NCI-H345 (cell line): ENCODE results near the gene ARSJ.
"Not testable (repeated sequence)": the region's sequence is repeated elsewhere in the genome, so short reads cannot be mapped to it uniquely, and the experiment has no call there.

Experiments
- DNase-seq: peaks from one replicate; lab custom pipeline; 2025; lab: John Stamatoyannopoulos, UW

Gene ARSJ

DNA sequence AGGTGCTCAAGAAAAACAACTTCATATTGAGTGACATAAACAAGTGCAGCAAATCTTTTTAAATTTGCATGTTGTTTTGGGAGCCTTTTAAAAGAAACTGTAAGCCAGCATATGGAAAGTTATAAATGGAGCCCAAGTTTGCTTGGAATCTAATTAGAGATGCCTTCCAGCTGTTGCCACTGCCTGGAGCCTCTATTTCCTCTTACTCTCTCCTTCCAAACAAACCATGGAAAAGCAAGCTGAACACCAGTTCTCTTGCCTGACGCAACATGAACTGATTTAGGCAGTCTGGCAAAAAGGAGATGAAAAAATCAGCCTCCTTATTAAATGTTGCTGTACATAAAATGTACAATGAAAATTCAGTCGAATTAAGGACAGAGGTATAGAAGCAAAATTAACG is 21.5 kb downstream of the ARSJ start:
- no peak for DNase-seq

GRCh38 chr4:113955948-113956347 is 23.5 kb downstream of the ARSJ start:
- DNase-seq, result no peak

- DNase-seq, result no peak
Observed at GRCh38 chr4:113955411-113955810, 24.0 kb downstream of the ARSJ start.

DNA sequence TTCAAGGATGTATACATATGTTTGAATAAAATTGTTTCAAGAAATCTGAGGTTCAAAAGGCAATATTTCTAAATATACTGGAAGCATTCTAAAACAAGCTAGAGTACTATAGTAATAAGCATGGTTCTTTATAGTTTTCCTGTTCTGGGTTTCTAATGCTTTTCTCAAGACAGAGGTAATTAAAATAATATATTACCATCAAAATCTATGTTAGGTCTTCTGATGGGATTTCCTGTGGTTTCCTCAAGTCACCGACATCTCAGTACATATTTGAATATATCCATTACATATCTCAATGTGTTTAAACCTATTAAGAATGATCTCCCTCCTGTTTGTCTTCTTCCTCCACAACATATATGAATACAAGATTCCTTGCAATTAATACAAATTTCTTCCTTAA is 25.6 kb downstream of the ARSJ start:
- no peak for DNase-seq

DNA sequence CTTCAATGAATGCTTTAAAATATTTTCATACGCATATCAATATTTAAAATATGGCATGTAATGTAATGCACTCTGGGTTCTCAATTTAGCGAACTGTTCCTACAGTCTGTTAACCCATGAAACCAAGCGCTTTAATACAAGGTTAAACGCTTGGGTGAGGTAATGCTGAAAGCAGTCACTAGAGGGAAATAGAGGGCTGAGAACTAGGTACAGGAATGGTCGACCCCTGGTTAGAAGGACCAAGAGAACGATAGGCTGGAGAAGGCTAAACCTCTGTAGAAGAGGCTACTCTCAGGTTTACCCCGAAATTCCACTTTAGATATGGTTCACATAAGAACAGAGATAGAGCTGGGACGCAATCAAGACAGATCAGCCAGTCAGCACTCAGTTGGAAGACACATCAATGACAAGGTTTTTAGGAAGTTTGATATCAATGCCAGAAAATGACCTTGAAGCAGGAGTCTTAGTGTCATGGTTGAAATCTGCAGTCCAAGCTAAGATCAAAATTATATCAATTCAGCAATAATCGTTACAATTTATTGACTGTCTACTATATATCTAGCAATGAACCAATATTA is 26.9 kb downstream of the ARSJ start:
- DNase-seq, result peak; percentile 28

- DNase-seq, result no peak
Observed at GRCh38 chr4:113951263-113951662, 28.2 kb downstream of the ARSJ start.

DNA sequence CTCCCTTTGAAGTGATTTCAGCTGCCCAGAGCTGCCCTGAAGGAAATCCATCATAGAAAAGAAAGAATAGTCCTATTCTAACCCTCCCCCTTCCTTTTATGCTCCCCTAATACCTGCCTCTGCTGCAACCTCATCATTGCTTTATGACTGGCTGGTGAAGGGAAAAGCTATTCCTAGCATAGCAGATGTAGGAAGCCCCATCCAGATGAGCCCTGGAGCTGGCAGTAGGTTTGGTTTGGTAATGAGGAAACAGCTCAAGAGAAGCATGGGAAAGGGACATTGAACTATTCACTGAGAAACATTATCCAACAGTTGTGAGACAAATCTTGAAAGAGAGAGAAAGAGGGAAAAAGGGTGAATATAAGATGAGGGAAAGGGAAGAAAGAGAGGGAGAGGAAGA is 29.2 kb downstream of the ARSJ start:
- no peak for DNase-seq

DNA sequence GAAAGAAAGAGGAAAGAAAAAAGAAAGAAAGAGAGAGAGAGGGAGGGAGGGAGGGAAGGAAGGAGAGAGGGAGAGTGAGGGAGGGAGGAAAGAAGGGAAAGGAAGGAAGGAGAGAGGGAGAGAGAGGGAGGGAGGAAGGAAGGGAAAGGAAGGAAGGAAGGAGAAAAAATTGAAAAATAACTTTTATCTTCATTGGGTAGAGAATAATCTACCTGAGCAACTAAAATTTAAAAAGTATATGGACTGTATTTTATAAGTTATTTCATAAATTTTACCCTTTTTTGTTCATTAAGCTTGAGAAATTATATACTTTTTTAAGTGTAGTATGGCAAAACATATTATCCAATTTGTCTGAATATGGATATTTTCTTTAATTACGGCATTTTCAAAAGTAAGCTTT is 32.0 kb downstream of the ARSJ start:
- DNase-seq, result no peak

DNA sequence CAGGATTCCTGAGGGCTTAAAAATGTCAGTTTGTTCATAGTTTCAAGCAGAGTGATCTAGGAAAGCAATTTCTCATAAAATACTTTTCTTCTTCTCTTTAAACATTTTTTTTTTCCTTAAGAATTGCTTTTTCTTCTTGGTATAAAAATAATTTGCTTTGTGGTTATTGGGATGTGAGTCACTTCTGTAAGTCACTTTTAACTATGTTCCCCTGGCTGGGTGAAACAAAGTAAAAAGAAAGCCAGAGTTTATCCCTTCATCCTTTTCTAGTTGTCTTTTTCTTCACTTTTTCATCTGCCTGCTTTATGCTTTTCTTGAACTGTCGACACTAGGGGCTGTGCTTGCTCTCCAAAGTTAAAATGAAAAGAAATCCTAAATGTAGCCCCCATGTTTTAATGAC is 33.5 kb downstream of the ARSJ start:
- DNase-seq, result no peak

- DNase-seq, result no peak
Observed at GRCh38 chr4:113943863-113944262, 35.6 kb downstream of the ARSJ start.

- no peak for DNase-seq
Observed at GRCh38 chr4:113943085-113943484, 36.4 kb downstream of the ARSJ start.

DNA sequence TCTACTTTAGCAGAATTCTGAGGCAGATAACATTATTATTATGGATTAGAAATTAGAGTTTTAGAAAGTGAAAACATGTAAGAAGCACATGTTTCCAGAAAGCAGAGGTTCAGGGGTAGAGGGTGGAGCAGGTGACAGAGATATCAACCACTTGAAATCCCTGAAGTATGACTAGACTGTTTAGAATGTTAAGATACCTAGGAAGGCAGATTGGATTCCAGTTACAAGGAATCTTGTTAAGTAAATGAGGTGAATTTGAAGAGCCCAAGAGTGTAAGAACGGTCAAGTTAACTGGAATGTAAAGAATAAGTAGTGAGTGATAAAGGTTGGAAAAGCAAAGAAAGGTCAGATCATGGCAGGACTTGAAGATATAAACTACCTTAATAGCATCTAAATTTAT is 37.6 kb downstream of the ARSJ start:
- no peak for DNase-seq

DNA sequence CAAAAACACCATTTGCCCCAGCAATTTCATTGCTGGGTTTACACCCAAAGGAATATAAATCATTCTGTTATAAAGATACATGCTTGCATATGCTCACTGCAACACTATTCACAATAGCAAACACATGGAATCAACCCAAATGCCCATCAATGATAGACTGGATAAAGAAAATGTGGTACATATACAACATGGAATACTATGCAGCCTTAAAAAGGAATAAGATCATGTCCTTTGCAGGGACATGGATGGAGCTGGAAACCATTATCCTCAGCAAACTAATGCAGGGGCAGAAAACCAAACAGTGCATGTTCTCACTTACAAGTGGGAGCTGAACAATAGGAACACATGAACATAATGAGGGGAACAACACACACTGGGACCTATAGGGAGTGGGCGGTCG is 39.3 kb downstream of the ARSJ start:
- not testable (repeated sequence) for DNase-seq

- no peak for DNase-seq
Observed at GRCh38 chr4:113935190-113935589, 44.3 kb downstream of the ARSJ start.

GRCh38 chr4:113924706-113925105 is 54.7 kb downstream of the ARSJ start:
- DNase-seq, result not testable (repeated sequence)

DNA sequence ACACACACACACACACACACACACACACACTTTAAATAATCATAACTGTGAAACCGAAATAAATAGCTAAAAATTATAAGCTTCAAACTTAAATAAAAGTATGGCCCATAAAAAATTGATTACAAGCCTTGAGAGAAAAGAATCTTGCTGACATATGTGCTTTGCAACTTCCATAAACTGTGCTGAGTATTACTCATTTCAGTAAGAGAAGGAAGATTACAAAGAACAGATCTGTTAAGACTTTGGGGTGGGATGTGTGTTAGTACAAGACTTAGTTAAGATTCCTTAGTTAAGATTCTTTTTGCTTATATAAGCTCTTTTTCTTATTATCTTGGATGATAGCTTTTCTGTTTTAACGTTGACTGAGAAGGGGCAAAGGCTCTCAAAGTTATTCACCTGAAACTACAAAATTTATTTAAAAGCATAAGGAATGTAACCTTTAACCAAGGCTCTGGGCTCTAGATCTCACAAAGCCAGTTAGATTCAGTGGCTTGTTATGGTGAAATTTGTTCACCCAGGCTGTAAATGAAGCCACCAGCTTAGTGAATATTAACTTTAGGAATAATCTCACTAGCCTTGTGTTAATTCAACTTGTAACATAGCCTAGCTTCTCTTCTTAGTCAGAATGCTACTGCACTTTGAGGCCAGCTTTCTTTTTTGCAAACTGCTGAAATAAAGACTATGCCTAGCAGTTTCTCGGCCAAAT is 58.2 kb downstream of the ARSJ start:
- no peak for DNase-seq

- no peak for DNase-seq
Observed at GRCh38 chr4:113919611-113920010, 59.8 kb downstream of the ARSJ start.

- no peak for DNase-seq
Observed at GRCh38 chr4:113919145-113919544, 60.3 kb downstream of the ARSJ start.

DNA sequence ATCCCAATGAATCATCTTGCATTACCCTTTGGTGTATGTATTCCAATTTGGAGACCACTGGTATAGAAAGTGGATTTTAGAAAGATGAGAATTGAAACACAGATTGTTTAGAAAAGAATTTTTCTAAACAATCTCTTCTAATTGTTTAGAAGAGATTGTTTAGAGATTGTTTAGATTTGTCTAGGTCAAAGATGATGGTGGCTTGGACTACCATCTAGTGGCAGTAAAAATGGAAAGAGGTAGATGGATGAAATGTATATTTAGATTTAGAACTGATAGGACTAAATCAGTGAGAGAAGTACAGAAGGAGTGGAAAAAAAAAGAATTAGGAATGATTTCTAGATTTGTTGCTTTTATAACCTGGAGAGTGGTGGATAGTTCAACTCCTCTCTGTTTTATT is 70.6 kb downstream of the ARSJ start:
- no peak for DNase-seq

GRCh38 chr4:113907559-113907958 is 71.9 kb downstream of the ARSJ start:
- no peak for DNase-seq

GRCh38 chr4:113905301-113905700 is 74.1 kb downstream of the ARSJ start:
- no peak for DNase-seq

DNA sequence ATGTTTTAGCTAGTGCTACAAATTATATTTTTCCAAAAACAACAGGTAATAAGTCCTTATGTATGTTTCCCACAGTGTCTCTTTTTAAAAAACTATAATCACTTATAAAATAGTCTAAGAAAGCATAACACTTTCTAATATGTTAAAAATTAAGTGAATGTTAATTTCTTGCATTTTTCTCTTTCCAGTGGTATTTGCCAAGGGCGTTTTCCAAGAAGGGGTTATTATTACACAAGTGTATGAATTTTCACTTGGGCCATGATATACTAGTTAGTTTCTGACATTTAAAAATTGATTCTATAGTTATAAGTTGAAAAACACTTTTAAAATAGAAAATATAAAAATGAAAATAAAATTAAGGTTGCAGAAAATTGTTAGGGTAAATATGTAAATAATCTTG is 74.6 kb downstream of the ARSJ start:
- DNase-seq, result no peak

DNA sequence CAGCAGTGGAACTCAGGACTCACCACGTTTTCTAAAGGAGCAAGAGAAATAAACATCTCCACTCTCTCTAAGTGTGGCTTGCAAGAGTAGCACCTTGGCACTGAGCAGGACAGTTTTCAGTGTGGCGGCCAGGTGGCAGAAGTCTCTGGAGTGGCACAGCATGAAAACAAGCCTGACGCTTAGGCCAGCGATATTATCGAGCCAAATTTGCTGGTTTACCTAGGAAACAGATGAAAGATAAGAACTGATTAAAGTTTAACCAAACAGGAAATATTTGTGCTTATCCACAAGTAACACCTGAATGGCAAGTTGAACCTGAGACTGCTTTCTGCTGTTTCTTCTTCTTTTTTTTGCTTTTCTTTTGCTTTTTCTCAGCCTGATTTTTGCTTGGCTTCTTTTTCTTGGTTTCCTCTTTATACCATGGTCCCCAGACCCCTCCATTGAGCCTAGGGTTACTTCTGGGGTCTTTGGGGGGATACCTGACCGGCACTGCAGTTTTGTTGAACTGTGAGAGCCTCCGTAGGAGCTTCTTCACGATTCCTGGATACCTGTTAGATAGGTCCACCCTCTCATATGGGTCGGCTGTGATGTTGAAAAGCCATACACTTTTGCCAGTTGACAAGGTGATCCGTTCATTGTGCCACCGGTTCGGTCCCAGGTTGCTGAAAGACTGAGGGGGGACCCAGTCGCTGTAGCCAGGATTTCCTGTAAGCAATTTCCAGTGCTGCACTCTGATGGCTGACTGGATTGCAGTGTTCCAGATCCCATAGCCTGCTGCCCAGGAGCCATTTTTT is 77.3 kb downstream of the ARSJ start:
- DNase-seq, result peak; percentile 15
